Suprapubic skin (tissue), 4 donors: ENCODE data around the gene TYMP.
"Not testable (repeated sequence)": the region's sequence is repeated elsewhere in the genome, so short reads cannot be mapped to it uniquely, and the experiment has no call there.

ENCODE experiments used
- CTCF ChIP-seq, 2 donors: fragments of 200-600 bp in 1 of 2; fragments of 450-650 bp in 1 of 2; sonication (generic) in 1 of 2; IDR thresholded peaks; one replicate each; pipeline ENCODE4 v1.5.1; 2016 to 2019; ENCODE audit warnings: antibody characterized with exemption in 2 of 2, mild to moderate bottlenecking in 1 of 2, moderate library complexity in 1 of 2
- EP300 ChIP-seq: sonication (generic); formaldehyde crosslinking; IDR thresholded peaks from one replicate; pipeline ENCODE4 v1.6.1; 2017; ENCODE audit warnings: antibody characterized with exemption
- POLR2AphosphoS5 ChIP-seq, 3 donors: sonication (generic); formaldehyde crosslinking; IDR thresholded peaks; one replicate each; pipeline ENCODE4 v1.6.1; 2017; ENCODE audit warnings: antibody characterized with exemption in 3 of 3

GRCh38 chr22:50541667-50542026 is 11.8 kb upstream of the TYMP start:
- not testable (repeated sequence) for TF ChIP-seq POLR2AphosphoS5 (IDR thresholded peaks at IDR 0.05); EP300; CTCF (IDR thresholded peaks at IDR 0.05)
